Measurements from ENCODE around the gene KDM1B.
"Not testable (repeated sequence)": the region's sequence is repeated elsewhere in the genome, so short reads cannot be mapped to it uniquely, and the experiment has no call there.

KDM1B gene

DNA sequence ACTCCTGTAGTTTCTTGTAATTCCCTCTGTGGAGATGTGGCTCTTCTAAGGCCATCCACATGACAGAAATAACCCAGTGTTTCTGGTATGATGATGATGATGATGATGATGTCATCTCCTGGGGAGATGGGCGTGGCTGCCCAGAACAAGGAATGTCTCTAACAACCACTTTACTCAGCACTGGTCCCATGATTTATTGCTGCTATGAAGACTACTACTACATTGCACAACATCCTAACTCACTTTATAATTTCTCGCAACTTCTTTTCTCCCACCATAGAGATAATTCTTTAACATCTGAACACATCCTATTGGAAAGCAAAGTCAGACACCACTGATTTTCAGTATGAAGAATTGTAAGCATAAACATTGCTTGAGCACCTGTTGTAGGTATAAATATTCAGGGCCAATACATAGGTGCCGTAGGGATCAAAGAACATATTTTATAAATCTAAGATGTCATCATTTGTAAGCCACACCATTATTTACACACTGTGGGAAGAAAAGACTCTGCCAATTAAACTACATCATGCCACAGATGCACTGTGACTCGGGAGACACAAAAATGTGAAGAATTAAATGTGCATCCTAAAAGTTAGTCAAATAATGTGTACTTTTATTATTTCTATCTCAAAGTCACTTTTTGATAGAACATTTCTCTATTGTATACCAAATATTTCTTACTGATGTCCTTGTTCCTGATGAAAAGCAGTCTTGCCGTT lies 6.8 kb upstream of the KDM1B start (continued):
- no peak for TF ChIP-seq MZF1 (tag by site-specific recombination; IDR thresholded peaks at IDR 0.05; ENCODE audit: borderline replicate concordance)

DNA sequence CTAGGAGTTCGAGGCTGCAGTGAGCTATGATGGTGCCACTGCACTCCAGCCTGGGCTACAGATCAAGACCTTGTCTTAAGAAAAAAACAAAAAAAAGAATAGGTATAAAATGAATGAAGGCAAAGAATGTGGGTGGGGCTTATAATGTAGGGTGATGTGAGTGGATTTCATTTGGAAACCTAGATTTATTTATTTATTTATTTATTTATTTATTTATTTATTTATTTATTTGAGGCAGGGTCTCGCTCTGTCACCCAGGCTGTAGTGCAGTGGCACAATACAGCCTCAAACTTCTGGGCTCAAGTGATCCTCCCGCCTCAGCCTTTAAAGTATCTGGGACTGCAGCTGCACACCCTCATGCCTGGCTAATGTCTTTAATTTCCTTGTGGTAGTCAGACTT lies 3.8 kb upstream of the KDM1B start:
- not testable (repeated sequence) for H3K36me3 ChIP-seq (ENCODE audit: control insufficient read depth in 2 of 2, insufficient read depth in 1 of 2, low read length in 2 of 2)
- TF ChIP-seq, protein P1, sequence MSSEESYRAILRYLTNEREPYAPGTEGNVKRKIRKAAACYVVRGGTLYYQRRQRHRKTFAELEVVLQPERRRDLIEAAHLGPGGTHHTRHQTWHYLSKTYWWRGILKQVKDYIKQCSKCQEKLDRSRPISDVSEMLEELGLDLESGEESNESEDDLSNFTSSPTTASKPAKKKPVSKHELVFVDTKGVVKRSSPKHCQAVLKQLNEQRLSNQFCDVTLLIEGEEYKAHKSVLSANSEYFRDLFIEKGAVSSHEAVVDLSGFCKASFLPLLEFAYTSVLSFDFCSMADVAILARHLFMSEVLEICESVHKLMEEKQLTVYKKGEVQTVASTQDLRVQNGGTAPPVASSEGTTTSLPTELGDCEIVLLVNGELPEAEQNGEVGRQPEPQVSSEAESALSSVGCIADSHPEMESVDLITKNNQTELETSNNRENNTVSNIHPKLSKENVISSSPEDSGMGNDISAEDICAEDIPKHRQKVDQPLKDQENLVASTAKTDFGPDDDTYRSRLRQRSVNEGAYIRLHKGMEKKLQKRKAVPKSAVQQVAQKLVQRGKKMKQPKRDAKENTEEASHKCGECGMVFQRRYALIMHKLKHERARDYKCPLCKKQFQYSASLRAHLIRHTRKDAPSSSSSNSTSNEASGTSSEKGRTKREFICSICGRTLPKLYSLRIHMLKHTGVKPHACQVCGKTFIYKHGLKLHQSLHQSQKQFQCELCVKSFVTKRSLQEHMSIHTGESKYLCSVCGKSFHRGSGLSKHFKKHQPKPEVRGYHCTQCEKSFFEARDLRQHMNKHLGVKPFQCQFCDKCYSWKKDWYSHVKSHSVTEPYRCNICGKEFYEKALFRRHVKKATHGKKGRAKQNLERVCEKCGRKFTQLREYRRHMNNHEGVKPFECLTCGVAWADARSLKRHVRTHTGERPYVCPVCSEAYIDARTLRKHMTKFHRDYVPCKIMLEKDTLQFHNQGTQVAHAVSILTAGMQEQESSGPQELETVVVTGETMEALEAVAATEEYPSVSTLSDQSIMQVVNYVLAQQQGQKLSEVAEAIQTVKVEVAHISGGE (tag by site-specific recombination; conservative IDR thresholded peaks at IDR 0.05; ENCODE audit: low read depth) = peak; percentile 78
- peak; percentile 76 for TF ChIP-seq ZNF266 (tag by site-specific recombination; IDR thresholded peaks at IDR 0.05; ENCODE audit: low read depth)
- 0 out of 2 replicates have a peak, but pooled peaks have one; percentile 14 for TF ChIP-seq GFI1B (tag by site-specific recombination; IDR thresholded peaks at IDR 0.05)
- TF ChIP-seq ZNF664 (tag by site-specific recombination; IDR thresholded peaks at IDR 0.05) = peak; percentile 83
- peak; percentile 75 for TF ChIP-seq ZNF510 (tag by site-specific recombination; IDR thresholded peaks at IDR 0.05; ENCODE audit: insufficient replicate concordance)
- TF ChIP-seq ZNF426 (tag by site-specific recombination; IDR thresholded peaks at IDR 0.05) = peak; percentile 96
- TF ChIP-seq ZNF341 (tag by site-specific recombination; IDR thresholded peaks at IDR 0.05; ENCODE audit: low read depth) = 0 out of 2 replicates have a peak, but pooled peaks have one; percentile 26
- TF ChIP-seq ZNF202 (tag by site-specific recombination; IDR thresholded peaks at IDR 0.05; ENCODE audit: borderline replicate concordance) = peak; percentile 70; the same call in 1 of the 2 replicates
- peak; percentile 38 for TF ChIP-seq ZNF654 (tag by site-specific recombination; IDR thresholded peaks at IDR 0.05; ENCODE audit: low read depth)
- peak; percentile 43; the same call in 1 of the 2 replicates for TF ChIP-seq ZNF629 (tag by site-specific recombination; IDR thresholded peaks at IDR 0.05)
- peak; percentile 91 for TF ChIP-seq ZNF140 (tag by site-specific recombination; IDR thresholded peaks at IDR 0.05)
- TF ChIP-seq ZNF404 (tag by site-specific recombination; IDR thresholded peaks at IDR 0.05) = 0 out of 2 replicates have a peak, but pooled peaks have one; percentile 67
- TF ChIP-seq ZNF223 (tag by site-specific recombination; IDR thresholded peaks at IDR 0.05) = peak; percentile 49; the same call in 1 of the 2 replicates
- peak; percentile 94; the same call in 1 of the 2 replicates for TF ChIP-seq ZNF394 (tag by site-specific recombination; IDR thresholded peaks at IDR 0.05; ENCODE audit: borderline replicate concordance)
- TF ChIP-seq, protein P2, sequence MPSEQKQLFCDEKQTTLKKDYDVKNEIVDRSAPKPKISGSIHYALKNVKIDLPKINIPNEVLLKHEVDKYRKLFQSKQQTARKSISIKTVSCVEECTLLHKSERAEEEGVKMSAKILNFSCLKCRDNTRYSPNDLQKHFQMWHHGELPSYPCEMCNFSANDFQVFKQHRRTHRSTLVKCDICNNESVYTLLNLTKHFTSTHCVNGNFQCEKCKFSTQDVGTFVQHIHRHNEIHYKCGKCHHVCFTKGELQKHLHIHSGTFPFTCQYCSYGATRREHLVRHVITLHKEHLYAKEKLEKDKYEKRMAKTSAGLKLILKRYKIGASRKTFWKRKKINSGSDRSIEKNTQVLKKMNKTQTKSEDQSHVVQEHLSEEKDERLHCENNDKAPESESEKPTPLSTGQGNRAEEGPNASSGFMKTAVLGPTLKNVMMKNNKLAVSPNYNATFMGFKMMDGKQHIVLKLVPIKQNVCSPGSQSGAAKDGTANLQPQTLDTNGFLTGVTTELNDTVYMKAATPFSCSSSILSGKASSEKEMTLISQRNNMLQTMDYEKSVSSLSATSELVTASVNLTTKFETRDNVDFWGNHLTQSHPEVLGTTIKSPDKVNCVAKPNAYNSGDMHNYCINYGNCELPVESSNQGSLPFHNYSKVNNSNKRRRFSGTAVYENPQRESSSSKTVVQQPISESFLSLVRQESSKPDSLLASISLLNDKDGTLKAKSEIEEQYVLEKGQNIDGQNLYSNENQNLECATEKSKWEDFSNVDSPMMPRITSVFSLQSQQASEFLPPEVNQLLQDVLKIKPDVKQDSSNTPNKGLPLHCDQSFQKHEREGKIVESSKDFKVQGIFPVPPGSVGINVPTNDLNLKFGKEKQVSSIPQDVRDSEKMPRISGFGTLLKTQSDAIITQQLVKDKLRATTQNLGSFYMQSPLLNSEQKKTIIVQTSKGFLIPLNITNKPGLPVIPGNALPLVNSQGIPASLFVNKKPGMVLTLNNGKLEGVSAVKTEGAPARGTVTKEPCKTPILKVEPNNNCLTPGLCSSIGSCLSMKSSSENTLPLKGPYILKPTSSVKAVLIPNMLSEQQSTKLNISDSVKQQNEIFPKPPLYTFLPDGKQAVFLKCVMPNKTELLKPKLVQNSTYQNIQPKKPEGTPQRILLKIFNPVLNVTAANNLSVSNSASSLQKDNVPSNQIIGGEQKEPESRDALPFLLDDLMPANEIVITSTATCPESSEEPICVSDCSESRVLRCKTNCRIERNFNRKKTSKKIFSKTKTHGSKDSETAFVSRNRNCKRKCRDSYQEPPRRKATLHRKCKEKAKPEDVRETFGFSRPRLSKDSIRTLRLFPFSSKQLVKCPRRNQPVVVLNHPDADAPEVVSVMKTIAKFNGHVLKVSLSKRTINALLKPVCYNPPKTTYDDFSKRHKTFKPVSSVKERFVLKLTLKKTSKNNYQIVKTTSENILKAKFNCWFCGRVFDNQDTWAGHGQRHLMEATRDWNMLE (tag by site-specific recombination; conservative IDR thresholded peaks at IDR 0.05; ENCODE audit: low read depth) = peak; percentile 90
- peak; percentile 71 for TF ChIP-seq ZNF433 (tag by site-specific recombination; IDR thresholded peaks at IDR 0.05; ENCODE audit: low read depth)
- TF ChIP-seq ZNF560 (tag by site-specific recombination; IDR thresholded peaks at IDR 0.05; ENCODE audit: borderline replicate concordance) = peak; percentile 76; the same call in 1 of the 2 replicates
- peak; percentile 74; the same call in 1 of the 2 replicates for TF ChIP-seq GLI2 (tag by site-specific recombination; IDR thresholded peaks at IDR 0.05; ENCODE audit: borderline replicate concordance, low read depth)
- TF ChIP-seq, protein P3, sequence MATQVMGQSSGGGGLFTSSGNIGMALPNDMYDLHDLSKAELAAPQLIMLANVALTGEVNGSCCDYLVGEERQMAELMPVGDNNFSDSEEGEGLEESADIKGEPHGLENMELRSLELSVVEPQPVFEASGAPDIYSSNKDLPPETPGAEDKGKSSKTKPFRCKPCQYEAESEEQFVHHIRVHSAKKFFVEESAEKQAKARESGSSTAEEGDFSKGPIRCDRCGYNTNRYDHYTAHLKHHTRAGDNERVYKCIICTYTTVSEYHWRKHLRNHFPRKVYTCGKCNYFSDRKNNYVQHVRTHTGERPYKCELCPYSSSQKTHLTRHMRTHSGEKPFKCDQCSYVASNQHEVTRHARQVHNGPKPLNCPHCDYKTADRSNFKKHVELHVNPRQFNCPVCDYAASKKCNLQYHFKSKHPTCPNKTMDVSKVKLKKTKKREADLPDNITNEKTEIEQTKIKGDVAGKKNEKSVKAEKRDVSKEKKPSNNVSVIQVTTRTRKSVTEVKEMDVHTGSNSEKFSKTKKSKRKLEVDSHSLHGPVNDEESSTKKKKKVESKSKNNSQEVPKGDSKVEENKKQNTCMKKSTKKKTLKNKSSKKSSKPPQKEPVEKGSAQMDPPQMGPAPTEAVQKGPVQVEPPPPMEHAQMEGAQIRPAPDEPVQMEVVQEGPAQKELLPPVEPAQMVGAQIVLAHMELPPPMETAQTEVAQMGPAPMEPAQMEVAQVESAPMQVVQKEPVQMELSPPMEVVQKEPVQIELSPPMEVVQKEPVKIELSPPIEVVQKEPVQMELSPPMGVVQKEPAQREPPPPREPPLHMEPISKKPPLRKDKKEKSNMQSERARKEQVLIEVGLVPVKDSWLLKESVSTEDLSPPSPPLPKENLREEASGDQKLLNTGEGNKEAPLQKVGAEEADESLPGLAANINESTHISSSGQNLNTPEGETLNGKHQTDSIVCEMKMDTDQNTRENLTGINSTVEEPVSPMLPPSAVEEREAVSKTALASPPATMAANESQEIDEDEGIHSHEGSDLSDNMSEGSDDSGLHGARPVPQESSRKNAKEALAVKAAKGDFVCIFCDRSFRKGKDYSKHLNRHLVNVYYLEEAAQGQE (tag by site-specific recombination; IDR thresholded peaks at IDR 0.05) = peak; percentile 67
- TF ChIP-seq, protein P4, sequence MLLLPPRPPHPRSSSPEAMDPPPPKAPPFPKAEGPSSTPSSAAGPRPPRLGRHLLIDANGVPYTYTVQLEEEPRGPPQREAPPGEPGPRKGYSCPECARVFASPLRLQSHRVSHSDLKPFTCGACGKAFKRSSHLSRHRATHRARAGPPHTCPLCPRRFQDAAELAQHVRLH (tag by site-specific recombination; IDR thresholded peaks at IDR 0.05) = 0 out of 2 replicates have a peak, but pooled peaks have one; percentile 71
- 0 out of 2 replicates have a peak, but pooled peaks have one; percentile 57 for TF ChIP-seq ZNF514 (tag by site-specific recombination; IDR thresholded peaks at IDR 0.05)

More for the DNA sequence above, 3.8 kb upstream of the KDM1B start:
- H3K27ac ChIP-seq (ENCODE audit: extremely low read depth, low read depth, low read length); H3K4me3 ChIP-seq (ENCODE audit: low read depth, low read length); H3K9me3 ChIP-seq (ENCODE audit: control insufficient read depth, insufficient read depth, low read depth, low read length); POLR2A ChIA-PET; H3K4me1 ChIP-seq (ENCODE audit: control insufficient read depth, insufficient read depth, low read length): not testable (repeated sequence)
- CTCF ChIA-PET = interaction anchor here (2.0 kb wide), 1 partner anchor 29 kb away, joined by 5 read pairs; the partner anchor contains the start of gene NHLRC1
